ENCODE measurements around the gene SLC1A4.
"Not testable (repeated sequence)": the region's sequence is repeated elsewhere in the genome, so short reads cannot be mapped to it uniquely, and the experiment has no call there.

SLC1A4 gene

DNA sequence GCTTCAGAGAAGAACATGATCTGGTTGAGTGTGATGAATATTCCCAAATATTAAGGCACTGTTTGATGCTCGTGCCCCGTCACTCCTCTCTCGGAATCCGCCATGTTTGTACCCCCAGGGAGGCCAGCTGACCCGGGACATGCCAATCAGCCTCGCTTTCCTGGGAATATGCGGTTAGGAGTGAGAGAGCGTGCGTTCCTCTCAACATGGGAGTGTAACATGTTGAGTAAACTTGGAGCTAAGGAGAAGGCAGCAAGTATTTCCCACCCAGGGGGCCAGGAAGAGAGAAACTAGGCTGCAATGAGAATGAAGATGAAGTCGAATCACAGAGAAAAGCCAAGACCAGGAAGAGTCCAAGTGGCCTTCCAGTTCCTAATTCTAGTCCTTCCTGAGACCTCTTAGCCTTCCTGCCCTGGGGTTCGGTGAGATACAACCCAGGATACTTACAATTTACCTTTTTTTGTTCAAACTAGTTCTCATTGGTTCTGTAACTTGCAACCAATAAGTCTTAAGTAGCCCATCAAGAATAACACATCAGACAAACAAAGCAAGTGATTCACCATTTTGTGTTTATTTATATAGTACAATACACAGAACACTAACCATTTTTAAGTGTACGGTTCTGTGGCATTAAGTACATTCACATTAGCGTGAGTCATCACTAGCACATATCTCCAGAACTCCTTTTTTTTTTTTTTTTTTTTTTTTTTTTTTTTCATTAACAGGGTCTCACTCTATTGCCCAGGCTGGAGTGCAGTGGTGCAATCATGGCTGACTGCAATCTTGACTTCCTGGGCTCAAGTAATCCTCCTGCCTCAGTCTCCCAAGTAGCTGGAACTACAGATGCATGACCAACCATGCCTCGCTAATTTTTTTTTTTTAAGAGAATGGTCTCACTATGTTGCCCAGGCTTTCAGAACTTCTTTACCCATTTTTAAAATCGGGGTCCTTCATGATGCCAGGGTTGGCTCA, 36.4 kb upstream of the SLC1A4 start:
- H3K4me1 ChIP-seq (ENCODE audit: insufficient read depth, low read length): peaks cover 3% of the 10 kb centered on the region
- H3K9me3 ChIP-seq (ENCODE audit: low read length): no peaks in the 10 kb centered on the region
- H3K4me3 ChIP-seq (ENCODE audit: low read length): no peak overlapping the region
- no peaks in the 10 kb centered on the region for H3K27me3 ChIP-seq (ENCODE audit: insufficient read depth, low read length)
- H2AFZ ChIP-seq (ENCODE audit: low read depth, low read length): no peak overlapping the region
- H3K36me3 ChIP-seq (ENCODE audit: insufficient read depth, low read length): no peaks in the 10 kb centered on the region

DNA sequence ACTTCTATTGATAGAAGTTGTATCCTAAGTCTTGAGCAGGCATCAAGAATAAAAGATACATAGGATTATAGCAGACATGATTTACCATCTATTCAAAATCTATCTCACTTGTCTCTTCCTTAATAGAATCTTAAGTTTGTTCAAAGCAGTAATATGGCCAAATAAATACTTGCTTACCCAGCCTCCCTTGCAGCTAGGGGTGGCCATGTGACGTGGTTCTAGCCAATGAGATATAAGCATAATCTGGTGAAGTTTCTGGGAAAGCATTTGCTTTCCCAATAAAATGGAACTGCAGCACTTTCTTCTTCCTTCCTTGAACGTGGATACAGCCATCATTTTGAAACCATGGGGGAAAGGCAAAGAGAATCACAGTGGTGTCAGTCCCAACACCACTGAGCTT, 33.7 kb upstream of the SLC1A4 start:
- H3K4me1 ChIP-seq (ENCODE audit: insufficient read depth, low read length): peaks cover 3% of the 10 kb centered on the region
- H3K36me3 ChIP-seq (ENCODE audit: insufficient read depth, low read length): no peaks in the 10 kb centered on the region
- no peaks in the 10 kb centered on the region for H3K9me3 ChIP-seq (ENCODE audit: low read length)

DNA sequence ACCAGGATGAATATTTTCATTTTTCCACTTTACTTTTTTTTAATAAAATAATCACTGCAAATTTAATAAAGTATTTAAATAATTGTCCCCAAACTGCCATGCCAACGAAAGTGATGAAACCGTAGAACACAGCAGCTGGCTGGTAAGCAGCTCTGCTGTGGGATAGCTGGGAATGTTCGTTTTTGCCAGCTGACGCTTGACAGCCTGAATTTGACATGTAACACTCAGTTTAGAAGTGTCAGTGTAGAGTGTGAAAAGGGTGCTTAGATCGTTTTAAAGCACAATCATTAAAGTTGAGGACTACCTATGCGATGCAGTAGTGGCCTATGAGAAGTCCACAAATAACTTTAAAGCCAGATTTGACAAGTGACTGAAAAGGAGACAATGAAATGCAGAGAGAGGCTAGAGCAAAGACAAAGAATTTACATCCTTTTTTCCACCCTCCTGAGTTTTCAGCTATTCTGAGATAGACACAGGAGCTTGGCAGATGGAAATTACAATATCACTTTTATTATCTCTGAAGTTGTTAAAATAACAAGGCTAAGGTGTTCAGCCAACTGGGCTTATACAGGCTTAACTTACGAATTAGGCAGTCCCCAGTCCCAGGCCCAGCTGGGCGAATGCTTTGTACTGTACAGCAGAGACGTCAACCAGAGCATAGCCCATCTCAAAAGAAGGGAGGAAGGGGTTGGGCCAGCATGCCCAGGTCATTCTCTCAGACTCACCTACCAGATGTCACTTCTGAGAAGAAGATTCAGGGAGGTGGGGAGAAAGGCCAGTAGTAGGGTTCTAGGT, 31.9 kb upstream of the SLC1A4 start:
- Histone ChIP-seq H2AFZ (ENCODE audit: low read depth, low read length) (no peak overlapping the region), H3K4me3 (ENCODE audit: low read length) (no peak overlapping the region), H3K36me3 (ENCODE audit: insufficient read depth, low read length) (no peaks in the 10 kb centered on the region), H3K27me3 (ENCODE audit: insufficient read depth, low read length) (no peaks in the 10 kb centered on the region), H3K4me1 (ENCODE audit: insufficient read depth, low read length) (peaks cover 3% of the 10 kb centered on the region), H3K9me3 (ENCODE audit: low read length) (no peaks in the 10 kb centered on the region)

More for the DNA sequence above, 33.7 kb upstream of the SLC1A4 start:
- Histone ChIP-seq H3K4me3 (ENCODE audit: low read length) (no peak overlapping the region), H3K27me3 (ENCODE audit: insufficient read depth, low read length) (no peaks in the 10 kb centered on the region), H2AFZ (ENCODE audit: low read depth, low read length) (no peak overlapping the region)

DNA sequence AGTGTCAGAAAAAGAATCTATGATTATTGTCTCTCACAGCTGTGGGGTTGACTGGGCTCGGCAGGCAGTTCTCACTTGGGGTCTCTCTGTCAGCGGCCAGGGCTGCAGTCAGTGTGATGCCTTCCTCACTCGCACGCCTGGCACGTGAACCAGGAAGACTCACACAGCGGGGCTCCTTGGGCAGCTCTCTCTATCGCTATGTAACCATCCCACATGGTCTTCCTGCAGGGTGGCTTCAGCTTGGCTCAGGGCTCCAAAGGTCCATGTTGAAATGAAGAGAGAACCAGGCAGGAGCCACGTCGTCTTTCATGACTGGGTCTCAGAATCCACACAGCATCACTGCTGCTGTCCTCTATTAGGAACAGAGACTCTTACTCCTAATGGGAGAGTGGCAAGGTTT, 30.6 kb upstream of the SLC1A4 start:
- Histone ChIP-seq H3K4me3 (ENCODE audit: low read length) (no peak overlapping the region), H3K36me3 (ENCODE audit: insufficient read depth, low read length) (no peaks in the 10 kb centered on the region), H3K9me3 (ENCODE audit: low read length) (no peaks in the 10 kb centered on the region), H3K4me1 (ENCODE audit: insufficient read depth, low read length) (peaks cover 3% of the 10 kb centered on the region), H2AFZ (ENCODE audit: low read depth, low read length) (no peak overlapping the region), H3K27me3 (ENCODE audit: insufficient read depth, low read length) (no peaks in the 10 kb centered on the region)

DNA sequence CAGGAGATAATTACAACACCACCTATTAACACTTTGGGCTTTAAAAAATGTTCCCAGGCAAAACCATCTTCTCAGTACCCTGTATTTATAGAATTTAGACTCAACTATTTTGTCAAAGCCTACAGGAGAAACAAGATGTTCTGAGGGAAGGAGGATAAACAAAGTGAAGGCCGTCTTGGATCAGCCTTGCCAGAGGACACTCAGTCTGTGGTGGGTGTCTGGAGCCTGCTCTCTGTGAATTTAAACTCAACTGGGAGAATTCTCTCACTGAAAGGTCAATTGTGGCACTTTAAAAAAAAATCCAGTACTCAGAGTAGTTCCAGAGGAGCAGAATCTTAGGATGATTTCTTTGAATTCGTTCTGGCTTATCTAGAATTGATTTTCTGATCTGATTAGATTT, 28.4 kb upstream of the SLC1A4 start:
- Histone ChIP-seq H3K27me3 (ENCODE audit: insufficient read depth, low read length) (no peaks in the 10 kb centered on the region), H3K9me3 (ENCODE audit: low read length) (no peaks in the 10 kb centered on the region), H3K4me3 (ENCODE audit: low read length) (no peak overlapping the region), H2AFZ (ENCODE audit: low read depth, low read length) (no peak overlapping the region), H3K4me1 (ENCODE audit: insufficient read depth, low read length) (no peaks in the 10 kb centered on the region), H3K36me3 (ENCODE audit: insufficient read depth, low read length) (no peaks in the 10 kb centered on the region)

DNA sequence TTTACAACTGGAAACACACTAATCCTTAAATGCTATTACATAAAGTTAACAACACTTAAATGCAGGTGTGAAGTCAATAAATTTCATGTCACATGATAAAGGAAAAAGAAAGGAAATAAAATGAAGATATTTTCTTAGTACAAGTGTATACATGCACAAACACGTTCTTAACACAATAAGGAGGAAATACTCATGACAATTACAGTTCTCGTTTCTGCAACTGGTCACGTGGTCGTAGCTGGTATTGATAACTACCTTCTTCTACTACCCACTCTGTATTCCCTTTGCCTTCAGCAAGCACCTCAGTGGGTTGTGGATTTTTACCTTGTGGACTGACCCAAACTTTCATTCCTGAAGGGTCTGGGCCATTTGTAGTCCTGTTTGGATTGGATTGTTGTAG, 26.1 kb upstream of the SLC1A4 start:
- H3K27me3 ChIP-seq (ENCODE audit: insufficient read depth, low read length); H3K36me3 ChIP-seq (ENCODE audit: insufficient read depth, low read length); H3K9me3 ChIP-seq (ENCODE audit: low read length); H2AFZ ChIP-seq (ENCODE audit: low read depth, low read length); H3K4me3 ChIP-seq (ENCODE audit: low read length); H3K4me1 ChIP-seq (ENCODE audit: insufficient read depth, low read length): not testable (repeated sequence)

DNA sequence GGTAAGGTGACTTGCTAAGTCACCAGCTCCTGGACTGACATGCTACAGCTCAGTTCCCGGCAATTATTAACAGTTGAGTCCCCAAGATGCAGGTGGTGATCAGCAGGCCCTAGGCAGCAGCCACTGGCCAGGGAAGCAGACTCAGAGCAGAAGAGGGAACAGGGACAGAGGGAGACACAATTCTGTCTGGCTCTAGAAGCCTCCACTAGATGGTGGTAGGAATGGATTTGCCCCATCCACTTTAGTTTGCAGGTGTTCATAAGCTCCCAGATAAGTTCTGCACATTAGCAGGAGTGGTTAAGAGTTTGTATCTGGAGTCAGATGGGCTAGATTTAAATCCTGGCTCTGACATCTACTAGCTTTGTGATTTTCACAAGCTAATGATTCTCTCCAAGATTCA, 25.5 kb upstream of the SLC1A4 start:
- Histone ChIP-seq H3K9me3 (ENCODE audit: low read length) (no peaks in the 10 kb centered on the region), H3K27me3 (ENCODE audit: insufficient read depth, low read length) (no peaks in the 10 kb centered on the region), H2AFZ (ENCODE audit: low read depth, low read length) (no peak overlapping the region), H3K4me1 (ENCODE audit: insufficient read depth, low read length) (no peaks in the 10 kb centered on the region), H3K36me3 (ENCODE audit: insufficient read depth, low read length) (no peaks in the 10 kb centered on the region), H3K4me3 (ENCODE audit: low read length) (no peak overlapping the region)

DNA sequence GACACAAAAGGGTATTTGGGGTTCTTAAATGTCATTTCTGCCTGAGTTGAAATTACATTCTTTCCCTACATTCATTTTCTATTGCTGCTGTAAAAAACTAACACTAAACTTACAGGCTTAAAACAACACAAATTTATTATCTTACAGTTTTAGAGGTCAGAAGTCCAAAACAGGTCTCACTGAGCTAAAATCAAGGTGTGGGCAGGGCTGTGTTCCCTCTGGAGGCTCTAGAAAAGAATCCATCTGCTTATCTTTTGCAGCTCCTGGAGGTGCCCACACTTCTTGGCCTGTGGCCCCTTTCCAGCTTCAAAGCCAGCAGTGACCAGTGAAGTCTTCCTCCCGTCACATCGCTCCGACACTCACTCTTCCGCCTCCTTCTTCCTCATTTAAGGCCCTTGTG, 23.2 kb upstream of the SLC1A4 start:
- Histone ChIP-seq H3K9me3 (ENCODE audit: low read length) (no peaks in the 10 kb centered on the region), H3K27me3 (ENCODE audit: insufficient read depth, low read length) (no peaks in the 10 kb centered on the region), H3K4me1 (ENCODE audit: insufficient read depth, low read length) (no peaks in the 10 kb centered on the region), H3K36me3 (ENCODE audit: insufficient read depth, low read length) (no peaks in the 10 kb centered on the region), H2AFZ (ENCODE audit: low read depth, low read length) (no peak overlapping the region), H3K4me3 (ENCODE audit: low read length) (no peak overlapping the region)

DNA sequence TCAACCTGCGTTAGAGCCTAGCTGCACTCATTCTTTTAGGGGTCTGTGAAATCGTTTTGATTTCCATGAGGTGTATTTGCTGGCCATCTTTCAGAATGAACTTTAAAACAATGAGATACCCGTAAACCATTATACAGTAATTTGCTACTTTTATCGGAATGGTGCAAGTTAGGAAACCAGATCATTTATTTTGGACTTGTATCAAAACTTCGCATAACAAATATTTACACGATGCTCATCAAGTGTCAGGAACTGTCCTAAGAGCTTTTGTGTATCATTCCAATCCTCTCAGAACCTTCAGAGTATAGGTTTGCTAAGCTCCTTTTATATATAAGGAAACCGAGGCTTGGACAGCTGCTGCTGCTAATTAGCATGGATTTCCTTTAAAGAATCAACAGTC, 22.4 kb upstream of the SLC1A4 start:
- H3K4me1 ChIP-seq (ENCODE audit: insufficient read depth, low read length): no peaks in the 10 kb centered on the region
- no peaks in the 10 kb centered on the region for H3K36me3 ChIP-seq (ENCODE audit: insufficient read depth, low read length)
- H3K27me3 ChIP-seq (ENCODE audit: insufficient read depth, low read length): no peaks in the 10 kb centered on the region
- H3K9me3 ChIP-seq (ENCODE audit: low read length): no peaks in the 10 kb centered on the region
- no peak overlapping the region for H2AFZ ChIP-seq (ENCODE audit: low read depth, low read length)
- H3K4me3 ChIP-seq (ENCODE audit: low read length): no peak overlapping the region

DNA sequence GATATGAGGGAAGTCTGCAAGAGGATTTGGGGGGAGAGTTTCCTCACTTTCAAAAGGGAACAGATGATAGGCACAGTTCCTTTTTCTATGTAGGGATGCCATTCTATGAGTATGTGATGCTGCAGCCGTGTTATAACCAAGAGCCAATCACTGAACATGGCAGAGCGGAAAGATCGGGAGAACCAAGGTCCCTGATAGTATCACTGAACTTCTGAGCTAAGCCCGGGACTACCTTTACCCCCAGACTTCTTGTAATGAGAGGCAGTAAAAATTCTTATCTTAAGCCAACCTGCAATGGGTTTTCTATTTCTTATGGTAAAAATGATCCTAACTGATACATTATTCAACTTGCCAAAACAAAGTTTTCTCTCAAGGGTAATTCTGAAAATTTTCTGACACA, 21.6 kb upstream of the SLC1A4 start:
- no peaks in the 10 kb centered on the region for H3K27me3 ChIP-seq (ENCODE audit: insufficient read depth, low read length)
- no peak overlapping the region for H3K4me3 ChIP-seq (ENCODE audit: low read length)
- H3K36me3 ChIP-seq (ENCODE audit: insufficient read depth, low read length): no peaks in the 10 kb centered on the region
- no peaks in the 10 kb centered on the region for H3K9me3 ChIP-seq (ENCODE audit: low read length)
- no peak overlapping the region for H2AFZ ChIP-seq (ENCODE audit: low read depth, low read length)
- H3K4me1 ChIP-seq (ENCODE audit: insufficient read depth, low read length): no peaks in the 10 kb centered on the region

DNA sequence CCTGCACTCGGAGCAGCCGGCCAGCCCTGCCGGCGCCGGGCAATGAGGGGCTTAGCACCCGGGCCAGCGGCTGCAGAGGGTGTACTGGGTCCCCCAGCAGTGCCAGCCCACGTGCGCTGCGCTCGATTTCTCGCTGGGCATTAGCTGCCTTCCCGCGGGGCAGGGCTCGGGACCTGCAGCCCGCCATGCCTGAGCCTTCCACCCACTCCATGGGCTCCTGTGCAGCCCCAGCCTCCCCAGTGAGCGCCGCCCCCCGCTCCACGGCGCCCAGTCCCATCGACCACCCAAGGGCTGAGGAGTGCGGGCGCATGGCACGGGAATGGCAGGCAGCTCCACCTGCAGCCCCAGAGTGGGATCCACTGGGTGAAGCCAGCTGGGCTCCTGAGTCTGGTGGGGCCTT, 20.1 kb upstream of the SLC1A4 start:
- not testable (repeated sequence) for H3K4me1 ChIP-seq (ENCODE audit: insufficient read depth, low read length); H3K4me3 ChIP-seq (ENCODE audit: low read length); H2AFZ ChIP-seq (ENCODE audit: low read depth, low read length); H3K9me3 ChIP-seq (ENCODE audit: low read length); H3K36me3 ChIP-seq (ENCODE audit: insufficient read depth, low read length); H3K27me3 ChIP-seq (ENCODE audit: insufficient read depth, low read length)

DNA sequence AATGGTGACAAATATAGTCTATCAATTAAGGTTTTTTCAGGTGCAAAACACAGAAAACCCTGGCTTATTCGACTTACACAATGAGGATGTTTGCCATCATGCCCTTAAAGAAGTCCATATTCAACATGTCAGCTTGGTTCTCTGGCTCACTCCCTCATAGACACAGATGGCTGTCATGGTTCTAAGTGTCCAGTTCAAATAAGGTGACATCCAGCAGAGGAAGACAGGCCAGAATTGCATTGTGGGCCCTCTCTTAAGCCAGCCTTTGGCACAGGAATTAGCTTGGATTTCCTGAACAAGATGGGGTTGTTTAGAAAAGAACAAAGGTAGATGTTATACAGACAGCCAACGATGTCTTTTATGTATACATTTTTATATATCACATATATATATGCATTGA, 18.7 kb upstream of the SLC1A4 start:
- no peaks in the 10 kb centered on the region for H3K9me3 ChIP-seq (ENCODE audit: low read length)
- no peaks in the 10 kb centered on the region for H3K27me3 ChIP-seq (ENCODE audit: insufficient read depth, low read length)
- H2AFZ ChIP-seq (ENCODE audit: low read depth, low read length): no peak overlapping the region
- no peak overlapping the region for H3K4me3 ChIP-seq (ENCODE audit: low read length)
- no peaks in the 10 kb centered on the region for H3K36me3 ChIP-seq (ENCODE audit: insufficient read depth, low read length)
- no peaks in the 10 kb centered on the region for H3K4me1 ChIP-seq (ENCODE audit: insufficient read depth, low read length)

DNA sequence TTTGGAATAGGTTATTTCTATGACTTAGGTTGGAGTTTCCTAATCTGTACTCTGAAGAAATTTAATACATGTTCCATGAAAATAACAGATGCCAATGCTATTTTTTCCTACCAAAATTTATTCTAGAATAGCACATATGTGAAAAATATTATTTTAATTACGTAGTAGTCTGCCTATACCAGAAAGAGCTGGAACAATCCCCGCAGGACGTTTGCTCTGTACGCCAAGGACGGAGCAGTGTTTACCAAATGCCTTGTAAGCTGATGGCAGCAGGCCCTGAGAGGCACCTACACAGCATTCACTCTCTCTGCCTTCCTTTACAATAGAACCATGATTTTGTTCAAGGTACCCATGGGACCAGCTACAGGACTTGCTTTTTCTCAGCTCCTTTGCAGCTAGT, 16.8 kb upstream of the SLC1A4 start:
- Histone ChIP-seq H3K4me1 (ENCODE audit: insufficient read depth, low read length) (no peaks in the 10 kb centered on the region), H2AFZ (ENCODE audit: low read depth, low read length) (no peak overlapping the region), H3K36me3 (ENCODE audit: insufficient read depth, low read length) (no peaks in the 10 kb centered on the region), H3K9me3 (ENCODE audit: low read length) (no peaks in the 10 kb centered on the region), H3K27me3 (ENCODE audit: insufficient read depth, low read length) (no peaks in the 10 kb centered on the region), H3K4me3 (ENCODE audit: low read length) (no peak overlapping the region)
